Hindlimb muscle (tissue), 1 donor: ENCODE measurements around the gene ORAI1. TPM values are rescaled to one million over a fixed set of nuclear protein-coding genes. Genes with fewer than 3 reads are reported as not detected.
"Not testable (repeated sequence)": the region's sequence is repeated elsewhere in the genome, so short reads cannot be mapped to it uniquely, and the experiment has no call there.

ENCODE experiments used
- DNase-seq: peaks from one replicate; pipeline ENCODE4 v3.0.0-alpha.2; 2013
- polyA plus RNA-seq: library from polyadenylated mRNA; unstranded; fragments of 120-200 nt; gene quantifications from one replicate; pipeline ENCODE4 v1.2.1, GENCODE V29; 2013; ENCODE audit not compliant: insufficient read length

Gene ORAI1
- polyA plus RNA-seq, 1 donor, result 44.8 TPM

DNA sequence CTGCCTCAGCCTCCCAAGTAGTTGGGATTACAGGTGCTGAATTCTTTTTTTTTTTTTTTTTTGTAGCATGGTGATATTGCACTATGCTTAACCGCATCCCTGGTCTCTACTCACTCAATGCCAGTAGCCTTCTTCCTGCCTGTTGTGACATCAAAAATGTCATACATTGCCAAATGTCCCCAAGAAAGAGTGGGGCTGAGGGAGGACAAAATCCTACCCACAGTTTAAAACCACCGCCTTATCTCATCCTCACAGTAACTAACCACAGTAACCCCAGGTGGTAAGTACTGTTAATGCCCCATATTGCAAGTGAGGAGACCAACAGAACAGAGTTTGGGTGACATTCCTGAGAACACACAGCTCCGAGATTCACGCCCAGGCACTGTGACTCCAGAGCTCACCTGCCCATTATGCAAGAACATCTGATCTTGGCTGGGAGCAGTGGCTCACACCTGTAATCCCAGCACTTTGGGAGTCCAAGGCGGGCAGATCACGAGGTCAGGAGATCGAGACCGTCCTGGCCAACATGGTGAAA is 23.6 kb downstream of the ORAI1 start:
- no peak for DNase-seq

DNA sequence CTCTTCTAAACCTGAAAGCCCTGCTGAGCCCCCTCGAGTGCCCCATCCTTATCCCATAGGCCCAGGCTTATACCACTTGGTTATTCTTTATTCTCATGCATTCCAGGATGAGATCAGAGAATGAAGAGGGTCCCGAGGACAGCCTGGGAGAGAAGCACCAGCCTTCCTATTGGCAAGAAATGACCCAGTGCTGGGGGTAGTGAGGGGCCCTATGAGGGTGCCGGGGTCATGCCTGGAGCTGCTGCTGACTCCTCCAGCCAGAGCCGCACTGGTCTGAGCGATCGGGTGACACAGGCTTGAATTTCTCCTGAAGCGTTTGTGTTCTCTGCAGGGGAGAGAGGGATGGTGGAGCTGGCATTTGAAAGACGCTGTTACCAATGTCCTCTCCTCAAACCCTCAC is 25.0 kb downstream of the ORAI1 start:
- DNase-seq, result no peak

DNA sequence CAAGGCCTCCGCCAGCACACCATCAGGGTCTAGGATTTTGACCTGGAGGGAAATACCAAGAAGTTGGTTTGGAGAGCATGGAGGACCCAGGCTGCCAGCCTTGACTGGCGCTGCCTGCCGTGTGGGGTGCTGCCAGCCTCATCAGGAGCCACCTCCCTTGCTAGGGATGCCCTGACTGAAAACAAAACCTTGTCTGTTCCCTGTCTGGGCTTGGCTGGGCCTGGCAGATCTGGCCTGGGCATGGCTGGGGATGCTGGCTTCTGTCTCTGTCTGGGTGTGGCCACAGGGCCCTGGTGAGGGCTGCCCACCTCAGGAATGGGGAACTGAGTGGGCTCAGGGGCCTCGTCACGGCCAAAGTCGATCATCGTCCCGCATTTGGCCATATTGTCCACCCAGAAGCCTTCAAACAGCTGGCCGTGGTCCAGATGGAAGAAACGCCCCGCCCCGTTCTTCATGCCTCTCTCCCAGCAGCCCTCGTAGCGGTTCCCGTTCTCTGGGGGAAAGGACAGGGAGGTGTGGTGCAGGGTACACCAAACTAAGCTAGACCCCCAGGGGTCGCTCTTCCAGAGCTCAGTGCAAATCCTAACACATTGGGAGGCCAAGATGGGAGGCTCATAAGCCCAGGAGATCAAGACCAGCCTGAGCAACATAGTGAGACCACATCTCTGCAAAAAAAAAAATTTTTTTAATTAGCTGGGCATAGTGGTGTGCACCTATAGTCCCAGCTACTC is 26.6 kb downstream of the ORAI1 start:
- no peak for DNase-seq

DNA sequence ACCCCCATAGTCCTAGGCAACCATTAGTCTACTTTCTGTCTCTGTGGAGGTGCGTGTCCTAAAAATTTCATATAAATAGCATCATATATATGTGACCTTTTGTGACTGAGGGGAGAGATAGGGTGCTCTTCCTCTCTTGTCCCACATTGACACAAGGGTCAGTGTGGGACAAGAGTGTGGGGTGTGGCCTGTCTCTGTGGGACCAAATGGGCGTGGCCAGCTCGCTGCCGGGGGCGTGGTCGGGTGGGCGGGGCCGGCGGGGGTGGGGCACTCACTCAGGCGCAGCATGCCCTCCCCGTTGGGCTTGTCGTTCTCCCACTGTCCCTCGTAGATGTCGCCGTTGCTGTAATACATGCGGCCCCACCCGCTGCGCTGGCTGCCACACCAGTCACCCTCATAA is 27.7 kb downstream of the ORAI1 start:
- no peak for DNase-seq

DNA sequence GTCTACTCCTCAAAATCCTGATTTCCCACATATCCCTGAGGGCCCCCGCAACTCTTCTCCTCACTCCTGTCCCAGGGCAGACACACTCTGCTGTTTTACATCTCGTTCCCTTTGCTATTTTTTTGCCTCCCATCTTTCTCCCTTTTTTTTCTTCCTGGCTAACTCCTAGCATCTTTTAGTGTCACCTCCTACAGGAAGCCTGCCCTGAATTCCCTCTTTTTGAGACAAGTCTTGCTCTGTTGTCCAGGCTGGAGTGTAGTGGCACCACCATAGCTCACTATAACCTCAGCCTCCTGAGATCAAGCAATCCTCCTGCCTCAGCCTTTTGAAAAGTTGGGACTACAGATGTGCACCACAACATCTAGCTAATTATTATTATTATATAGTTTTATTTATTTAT is 29.8 kb downstream of the ORAI1 start:
- DNase-seq, result no peak

DNA sequence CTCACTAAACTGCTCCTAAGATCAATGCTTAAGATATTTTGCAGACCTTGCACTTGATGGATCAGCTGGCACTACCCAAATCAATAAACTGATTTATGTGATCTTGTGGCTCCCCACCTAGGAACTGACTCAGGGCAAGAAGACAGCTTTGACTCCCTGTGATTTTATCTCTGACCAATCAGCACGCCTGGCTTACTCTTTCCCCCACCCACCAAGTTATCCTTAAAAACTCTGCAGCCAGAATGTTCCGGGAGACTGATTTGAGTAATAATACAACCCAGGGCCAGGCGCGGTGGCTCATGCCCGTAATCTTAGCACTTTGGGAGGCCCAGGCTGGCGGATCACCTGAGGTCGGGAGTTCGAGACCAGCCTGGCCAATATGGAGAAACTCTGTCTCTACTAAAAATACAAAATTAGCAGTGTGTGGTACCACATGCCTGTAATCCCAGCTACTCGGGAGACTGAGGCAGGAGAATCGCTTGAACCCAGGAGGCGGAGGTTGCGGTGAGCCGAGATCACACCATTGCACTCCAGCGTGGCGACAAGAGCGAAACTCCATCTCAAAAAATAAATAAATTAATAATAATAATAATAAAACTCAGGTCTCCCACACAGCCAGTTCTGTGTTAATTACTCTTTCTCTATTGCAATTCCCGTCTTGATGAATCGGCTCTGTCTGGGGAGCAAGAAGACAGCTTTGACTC is 31.1 kb downstream of the ORAI1 start:
- DNase-seq, result no peak

DNA sequence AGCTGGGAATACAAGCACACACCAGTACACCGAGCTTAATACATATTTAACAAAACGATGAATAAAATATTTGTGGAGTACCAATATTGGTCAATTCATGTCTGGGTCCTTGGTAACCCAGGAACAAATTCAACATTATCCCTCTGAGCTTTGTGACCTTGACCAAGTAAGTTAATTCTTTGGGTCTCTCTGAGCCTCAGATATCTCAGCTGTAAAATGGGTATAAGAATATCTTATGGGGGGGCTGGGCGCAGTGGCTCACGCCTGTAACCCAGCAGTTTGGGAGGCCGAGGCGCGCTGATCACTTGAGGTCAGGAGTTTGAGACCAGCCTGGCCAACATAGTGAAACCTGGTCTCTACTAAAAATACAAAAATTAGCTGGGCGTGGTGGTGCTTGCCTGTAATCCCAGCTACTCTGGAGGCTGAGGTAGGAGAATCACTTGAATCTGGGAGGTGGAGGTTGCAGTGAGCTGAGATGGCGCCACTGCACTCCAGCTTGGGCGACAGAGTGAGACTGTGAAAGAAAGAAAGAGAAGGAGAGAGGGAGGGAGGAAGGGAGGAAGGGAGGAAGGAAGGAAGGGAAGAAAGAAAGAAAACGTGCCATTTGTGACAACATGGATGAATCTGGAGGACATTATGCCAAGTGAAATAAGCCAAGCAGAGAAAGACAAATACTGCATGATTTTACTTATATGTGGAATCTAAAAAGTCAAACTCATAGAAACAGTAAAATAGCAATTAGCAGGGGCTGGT is 35.2 kb downstream of the ORAI1 start:
- not testable (repeated sequence) for DNase-seq

DNA sequence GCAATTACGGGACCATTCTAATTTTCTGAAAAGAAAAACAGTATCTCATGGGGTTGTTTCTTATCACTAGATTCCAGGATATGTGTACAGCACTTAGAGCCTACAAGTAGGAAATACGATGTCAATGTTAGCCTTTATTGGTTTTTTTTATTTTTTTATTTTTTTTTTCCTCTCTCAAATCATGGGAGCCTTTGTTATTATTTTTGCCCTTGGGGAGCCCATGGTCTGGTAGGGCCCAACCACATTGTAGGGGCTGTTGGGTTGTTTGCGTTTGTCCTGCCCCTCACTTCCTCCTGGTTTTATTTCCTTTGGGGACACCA is 37.2 kb downstream of the ORAI1 start:
- no peak for DNase-seq

DNA sequence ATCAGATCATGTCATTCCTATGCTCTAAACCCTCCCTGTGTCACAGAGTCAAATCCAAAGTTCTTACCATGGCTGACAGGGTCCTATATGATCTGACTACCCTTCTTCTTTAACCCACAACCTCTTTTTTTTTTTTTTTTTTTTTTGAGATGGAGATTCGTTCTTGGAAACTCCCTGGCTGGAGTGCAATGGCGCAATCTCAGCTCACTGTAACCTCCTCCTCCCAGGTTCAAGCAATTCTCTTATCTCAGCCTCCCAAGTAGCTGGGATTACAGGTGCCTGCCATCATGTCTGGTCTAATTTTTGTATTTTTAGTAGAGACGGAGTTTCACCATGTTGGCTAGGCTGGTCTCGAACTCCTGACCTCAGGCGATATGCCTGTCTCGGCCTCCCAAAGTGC is 40.5 kb downstream of the ORAI1 start:
- DNase-seq, result not testable (repeated sequence)

DNA sequence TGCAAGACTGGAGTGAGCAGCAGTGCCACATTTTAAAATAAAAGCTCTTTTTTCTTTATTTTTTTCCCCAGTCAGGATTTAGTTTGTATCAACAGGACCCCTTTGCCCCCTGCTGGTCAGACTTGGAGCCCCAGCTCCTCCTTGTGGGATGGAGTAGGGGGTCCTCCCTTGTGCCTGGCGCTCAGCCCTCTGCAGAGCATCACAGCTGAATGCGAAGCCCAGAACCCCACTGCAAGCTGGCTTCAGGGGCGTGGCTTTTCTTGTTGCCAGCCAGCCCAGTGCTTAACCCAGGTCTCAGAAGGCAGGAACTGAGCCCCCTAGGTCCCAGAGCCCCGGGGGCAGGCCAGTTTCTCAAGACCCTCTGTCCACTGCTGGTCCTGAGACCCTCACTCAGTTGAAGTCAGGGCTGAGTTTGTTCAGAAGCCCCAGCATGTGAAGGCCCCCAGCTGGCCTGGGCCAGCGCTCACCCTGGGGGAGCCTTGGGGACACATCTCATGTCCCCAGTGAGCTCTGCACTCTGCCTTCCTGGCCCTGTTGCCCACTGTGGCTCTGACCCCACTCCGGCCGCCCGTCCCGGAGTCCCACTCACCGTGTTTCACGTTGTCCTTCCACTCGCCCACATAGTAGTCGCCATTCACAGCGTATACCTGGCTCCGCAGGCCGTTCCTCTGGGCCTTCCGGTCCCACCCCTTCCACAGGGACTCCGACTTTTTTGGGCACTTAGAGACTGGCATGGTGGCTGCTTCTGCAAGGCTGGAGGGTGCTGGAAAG is 42.6 kb downstream of the ORAI1 start:
- peak; percentile 55 for DNase-seq

DNA sequence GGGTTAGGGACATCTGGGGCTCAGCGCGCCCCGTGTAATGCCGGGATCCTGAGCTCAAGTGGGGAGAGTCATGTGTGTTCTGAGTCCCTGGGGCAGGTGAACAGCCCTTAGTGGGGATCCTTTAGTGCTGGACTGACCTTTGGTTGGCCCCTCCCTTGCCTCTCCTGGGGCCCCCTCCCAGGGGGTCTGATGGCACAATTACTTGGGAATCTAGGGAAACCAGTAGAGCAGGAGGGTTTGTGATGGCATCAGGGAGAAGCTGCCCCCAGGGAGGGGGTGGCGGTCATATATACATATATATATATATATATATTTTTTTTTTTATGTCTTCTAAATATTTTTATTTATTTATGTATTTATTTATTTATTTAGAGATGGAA is 43.2 kb downstream of the ORAI1 start, which contains the start of gene MORN3:
Gene MORN3 (minus strand): TSS at position 134 of the 380 bp plus-strand sequence. CDS start 171 bp downstream, outside the sequence.
- DNase-seq, result no peak

DNA sequence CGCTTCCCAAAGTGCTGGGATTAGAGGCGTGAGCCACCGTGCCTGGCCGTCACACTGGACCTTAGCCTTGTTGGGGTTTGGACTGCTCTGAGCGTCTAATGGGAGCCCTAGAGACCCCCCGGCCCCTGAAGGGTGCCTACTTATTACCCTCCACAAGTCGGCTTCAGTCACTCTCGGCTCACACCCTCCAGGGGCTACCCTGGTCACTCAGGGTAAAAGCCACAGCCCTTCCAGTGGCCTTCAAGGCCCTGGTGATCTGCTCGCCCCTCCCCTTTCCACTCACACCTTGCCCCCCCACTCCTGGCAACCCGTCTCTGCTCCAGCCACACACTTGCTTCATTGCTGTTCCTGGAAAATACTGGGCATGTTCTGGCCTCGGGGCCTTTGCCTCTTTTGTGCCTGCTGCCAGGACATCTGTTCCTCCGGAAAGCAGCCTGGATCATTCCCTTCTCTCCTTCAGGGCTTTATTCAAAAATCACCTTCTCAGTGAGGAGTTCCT is 46.7 kb downstream of the ORAI1 start:
- peak; percentile 68 for DNase-seq

DNA sequence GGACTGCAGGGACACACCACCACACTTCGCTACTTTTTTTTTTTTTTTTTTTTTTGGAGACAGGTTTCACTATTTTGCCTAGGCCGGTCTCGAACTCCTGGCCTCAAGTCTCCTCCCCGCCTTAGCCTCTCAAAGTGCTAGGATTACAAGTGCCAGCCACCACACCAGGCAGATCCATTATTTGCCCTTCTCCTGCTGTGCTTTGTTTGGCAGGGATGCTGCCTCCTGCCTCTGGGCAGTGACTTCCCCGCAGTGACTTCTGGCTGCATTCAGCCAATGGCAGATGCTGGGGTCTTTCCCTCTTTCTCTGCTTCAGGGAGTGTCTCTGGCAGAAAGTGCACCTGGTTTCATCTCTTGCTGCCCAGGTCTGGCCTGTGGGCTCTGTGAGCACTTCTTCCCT is 49.9 kb downstream of the ORAI1 start:
- no peak for DNase-seq

DNA sequence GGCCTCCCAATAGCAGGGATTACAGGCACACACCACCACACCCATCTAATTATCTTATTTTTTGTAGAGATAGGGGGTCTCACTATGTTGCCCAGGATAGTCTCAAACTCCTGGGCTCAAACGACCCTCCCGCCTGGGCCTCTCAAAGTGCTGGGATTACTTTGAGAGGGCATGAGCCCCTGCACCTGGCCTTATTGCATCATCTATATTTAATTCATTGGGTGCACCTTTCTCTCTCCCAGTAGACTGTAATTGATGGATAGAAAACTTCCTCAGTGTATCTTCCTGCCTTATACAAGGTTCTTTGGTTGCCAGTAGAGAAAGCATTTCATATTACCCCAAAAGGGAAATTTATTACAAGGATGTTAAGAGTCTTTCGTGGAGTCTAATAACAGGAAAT is 52.0 kb downstream of the ORAI1 start:
- no peak for DNase-seq

DNA sequence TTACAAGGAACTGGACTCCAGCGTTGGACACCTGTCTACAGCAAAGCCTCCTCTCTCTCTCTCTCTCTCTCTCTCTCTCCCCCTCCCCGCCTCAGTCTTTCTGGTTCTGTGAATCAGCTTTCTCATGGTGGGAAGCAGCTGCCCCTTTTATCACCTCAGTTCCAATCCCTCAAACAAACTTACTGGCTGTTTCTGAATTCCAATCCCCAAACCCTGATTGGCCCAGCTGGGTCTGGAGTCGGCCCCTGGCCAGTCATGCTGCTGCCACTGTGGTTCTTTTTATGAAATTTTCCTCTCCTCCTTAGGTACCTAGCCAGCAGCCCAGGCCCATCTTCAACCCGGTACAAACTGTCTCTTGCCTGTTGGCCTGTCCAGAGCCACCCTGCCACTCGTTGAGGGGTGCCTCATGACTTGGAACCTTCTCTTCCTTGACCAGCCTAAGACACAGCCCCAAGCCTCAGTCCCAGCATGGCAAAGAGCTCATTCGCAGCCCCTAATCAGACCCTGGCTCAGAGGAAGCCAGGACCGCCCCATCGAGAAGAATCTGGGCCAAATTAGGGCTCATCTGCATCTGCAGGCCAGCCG is 52.5 kb downstream of the ORAI1 start:
- no peak for DNase-seq

DNA sequence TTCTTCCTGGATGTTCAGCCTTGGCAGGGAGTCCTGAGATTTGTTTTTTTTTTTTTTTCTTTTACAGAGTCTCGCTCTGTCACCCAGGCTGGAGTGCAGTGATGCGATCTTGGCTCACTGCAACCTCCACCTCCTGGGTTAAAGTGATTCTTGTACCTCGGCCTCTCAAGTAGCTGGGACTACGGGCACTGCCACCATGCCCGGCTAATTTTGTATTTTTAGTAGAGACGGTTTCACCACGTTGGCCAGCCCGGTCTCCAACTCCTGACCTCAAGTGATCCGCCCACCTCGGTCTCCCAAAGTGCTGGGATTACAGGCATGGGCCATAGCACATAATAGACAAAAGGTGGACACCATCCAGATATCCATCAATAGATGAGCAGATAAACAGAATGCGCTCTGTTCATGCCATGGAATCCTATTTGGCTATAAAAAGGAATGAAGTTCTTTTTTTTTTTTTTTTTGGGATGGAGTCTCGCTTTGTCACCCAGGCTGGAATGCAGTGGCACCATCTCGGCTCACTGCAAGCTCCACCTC is 53.4 kb downstream of the ORAI1 start:
- not testable (repeated sequence) for DNase-seq

DNA sequence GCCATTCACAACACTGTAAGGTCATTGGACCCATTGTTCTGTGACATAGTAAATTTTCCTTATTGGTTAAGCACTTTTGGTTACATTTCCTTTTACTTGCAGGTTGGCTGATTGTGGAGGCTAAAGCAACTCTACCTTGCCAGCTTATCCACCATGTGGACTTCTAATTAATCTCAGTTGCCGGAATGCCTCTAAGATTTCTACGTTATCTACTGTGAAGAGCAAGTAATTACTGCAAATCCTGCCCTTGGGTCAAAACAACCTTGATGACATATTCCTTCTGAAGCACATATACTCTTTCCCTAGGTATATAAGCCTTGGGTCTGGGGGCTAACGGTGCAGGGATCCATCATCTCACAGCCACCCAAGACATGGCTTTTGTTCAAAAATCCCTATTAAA is 62.6 kb downstream of the ORAI1 start:
- DNase-seq, result no peak

DNA sequence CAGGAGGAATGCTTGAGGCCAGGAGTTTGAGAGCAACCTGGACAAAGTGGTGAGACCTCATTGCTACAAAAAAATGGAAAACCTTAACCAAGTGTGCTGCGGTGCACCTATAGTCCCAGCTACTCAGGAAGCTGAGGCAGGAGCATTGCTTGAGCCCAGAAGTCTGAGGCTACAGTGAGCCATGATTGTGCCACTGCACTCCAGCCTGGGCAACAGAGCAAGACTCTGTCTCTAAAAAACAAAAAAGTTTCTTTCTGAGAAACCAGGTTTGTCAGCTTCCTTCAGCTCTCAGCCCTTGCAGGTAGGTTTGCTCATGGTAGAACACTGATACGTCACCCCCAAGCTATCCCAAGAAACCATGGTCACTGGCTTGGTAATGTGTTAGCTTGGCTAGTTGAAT is 63.1 kb downstream of the ORAI1 start:
- DNase-seq, result no peak
